Sigmoid colon (tissue), 7 donors: ENCODE results near the gene TOX2. TPM values are rescaled to one million over a fixed set of nuclear protein-coding genes. Genes with fewer than 3 reads are reported as not detected.

Experiments
- DNase-seq: peaks from one replicate; pipeline ENCODE4 v3.0.0-alpha.2; 2019
- H3K27ac ChIP-seq, 4 donors: fragments of 200-600 bp; sonication (generic); one replicate each; pipeline ENCODE4 v1.5.1; 2016 to 2019; ENCODE audit warnings: mild to moderate bottlenecking in 1 of 4
- H3K27me3 ChIP-seq, 3 donors: fragments of 200-600 bp; sonication (generic); one replicate each; pipeline ENCODE4 v1.5.1; 2019; ENCODE audit warnings: mild to moderate bottlenecking in 1 of 3
- H3K36me3 ChIP-seq, 4 donors: fragments of 200-600 bp; sonication (generic); one replicate each; pipeline ENCODE4 v1.5.1; 2016 to 2019
- H3K4me1 ChIP-seq, 4 donors: fragments of 200-600 bp; sonication (generic); one replicate each; pipeline ENCODE4 v1.5.1; 2017 to 2019
- H3K4me3 ChIP-seq, 4 donors: fragments of 200-600 bp; sonication (generic); one replicate each; pipeline ENCODE4 v1.5.1; 2017 to 2019; ENCODE audit warnings: mild to moderate bottlenecking in 2 of 4, moderate library complexity in 1 of 4
- H3K9me3 ChIP-seq, 4 donors: fragments of 200-600 bp in 3 of 4; sonication (generic) in 3 of 4; one replicate each; pipeline versions ENCODE4 v1.5.1 to v1.6.1; 2013 to 2019
- EP300 ChIP-seq, 4 donors: sonication (generic); formaldehyde crosslinking; IDR thresholded peaks; one replicate each; pipeline ENCODE4 v1.6.1; 2017; ENCODE audit warnings: antibody characterized with exemption in 4 of 4
- POLR2A ChIP-seq, 2 donors: fragments of 450-650 bp; IDR thresholded peaks; one replicate each; pipeline ENCODE4 v1.6.1; 2016; ENCODE audit warnings: antibody characterized with exemption in 2 of 2, mild to moderate bottlenecking in 2 of 2, moderate library complexity in 2 of 2
- POLR2AphosphoS5 ChIP-seq, 4 donors: sonication (generic); formaldehyde crosslinking; IDR thresholded peaks; one replicate each; pipeline ENCODE4 v1.6.1; 2017; ENCODE audit warnings: antibody characterized with exemption in 4 of 4
- WGBS, 2 donors: extraction: QIAGEN DNeasy Blood & Tissue Kit; methylation state at CpG; one replicate each; pipeline ENCODE4 v1.1.7; 2013; 5-methylcytosine and 5-hydroxymethylcytosine counted together
- intact Hi-C: fragments of 100-400 bp; cut with DNase I; formaldehyde crosslinking; loops from one replicate; pipeline ENCODE4 v1.15.1; 2023
- polyA plus RNA-seq, 3 donors: library from polyadenylated mRNA; stranded (reverse); fragments of 200-250 nt; gene quantifications; one replicate each; pipeline ENCODE4 v1.2.3, GENCODE V29; 2013
- total RNA-seq, 4 donors: library from RNA; depleted of rRNA; stranded (reverse); fragments of >200 nt; gene quantifications; one replicate each; pipeline ENCODE4 v1.1.0, GENCODE V29; 2016
- TF ChIP-seq, protein P1 (sequence below), 4 experiments: fragments of 450-650 bp in 3 of 4; fragments of 200-600 bp in 1 of 4; IDR thresholded peaks; one replicate each; pipeline ENCODE4 v1.5.1; 2016 to 2019; ENCODE audit warnings: antibody characterized with exemption in 4 of 4, mild to moderate bottlenecking in 3 of 4, moderate library complexity in 2 of 4
- donor health status: healthy with polysubstance abuse.
- donor health status: Bipolar disorder and iron deficiency.
- donor health status: healthy.

Gene TOX2
- total and polyA plus RNA-seq, 7 donors: 0.27 to 8.1 (median 1.7) TPM

DNA sequence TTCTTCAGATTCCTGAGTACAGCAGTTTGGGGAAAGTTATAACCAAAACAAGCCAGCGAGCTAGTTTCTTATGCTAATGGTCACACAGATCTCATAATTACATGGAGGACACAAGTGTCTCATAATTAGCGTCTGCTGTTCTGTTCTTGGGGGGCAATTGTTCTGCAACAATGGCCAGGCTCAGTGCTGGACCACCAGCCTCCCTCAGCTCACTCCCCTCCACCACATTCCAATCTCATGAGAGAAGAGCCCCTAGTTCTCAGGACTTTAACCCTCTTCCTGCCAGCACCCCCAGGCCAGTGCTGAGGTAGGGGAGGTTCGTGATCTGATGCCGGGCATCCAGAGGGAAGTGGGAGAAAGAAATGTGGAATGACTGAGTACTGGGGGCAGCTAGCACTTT is 20.2 kb upstream of the TOX2 start:
- Histone ChIP-seq H3K4me3 (no peak overlapping the region), H3K27me3 (no peaks in the 10 kb centered on the region), H3K9me3 (peaks cover 0 to 5% (median 1%) of the 10 kb centered on the region in 4 donors), H3K4me1 (no peaks in the 10 kb centered on the region), H3K36me3 (no peaks in the 10 kb centered on the region), H3K27ac (no peak overlapping the region)
- intact Hi-C loops: no loop called here
- TF ChIP-seq POLR2A (IDR thresholded peaks at IDR 0.05) (no peak), POLR2AphosphoS5 (IDR thresholded peaks at IDR 0.05) (no peak), EP300 (IDR thresholded peaks at IDR 0.05) (no peak)
- TF ChIP-seq, protein P1, sequence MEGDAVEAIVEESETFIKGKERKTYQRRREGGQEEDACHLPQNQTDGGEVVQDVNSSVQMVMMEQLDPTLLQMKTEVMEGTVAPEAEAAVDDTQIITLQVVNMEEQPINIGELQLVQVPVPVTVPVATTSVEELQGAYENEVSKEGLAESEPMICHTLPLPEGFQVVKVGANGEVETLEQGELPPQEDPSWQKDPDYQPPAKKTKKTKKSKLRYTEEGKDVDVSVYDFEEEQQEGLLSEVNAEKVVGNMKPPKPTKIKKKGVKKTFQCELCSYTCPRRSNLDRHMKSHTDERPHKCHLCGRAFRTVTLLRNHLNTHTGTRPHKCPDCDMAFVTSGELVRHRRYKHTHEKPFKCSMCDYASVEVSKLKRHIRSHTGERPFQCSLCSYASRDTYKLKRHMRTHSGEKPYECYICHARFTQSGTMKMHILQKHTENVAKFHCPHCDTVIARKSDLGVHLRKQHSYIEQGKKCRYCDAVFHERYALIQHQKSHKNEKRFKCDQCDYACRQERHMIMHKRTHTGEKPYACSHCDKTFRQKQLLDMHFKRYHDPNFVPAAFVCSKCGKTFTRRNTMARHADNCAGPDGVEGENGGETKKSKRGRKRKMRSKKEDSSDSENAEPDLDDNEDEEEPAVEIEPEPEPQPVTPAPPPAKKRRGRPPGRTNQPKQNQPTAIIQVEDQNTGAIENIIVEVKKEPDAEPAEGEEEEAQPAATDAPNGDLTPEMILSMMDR (IDR thresholded peaks at IDR 0.05): no peak
- no peak for DNase-seq
- 41 to 72% methylated on average over 4 of the region's 4 CpGs for WGBS, 2 donors

DNA sequence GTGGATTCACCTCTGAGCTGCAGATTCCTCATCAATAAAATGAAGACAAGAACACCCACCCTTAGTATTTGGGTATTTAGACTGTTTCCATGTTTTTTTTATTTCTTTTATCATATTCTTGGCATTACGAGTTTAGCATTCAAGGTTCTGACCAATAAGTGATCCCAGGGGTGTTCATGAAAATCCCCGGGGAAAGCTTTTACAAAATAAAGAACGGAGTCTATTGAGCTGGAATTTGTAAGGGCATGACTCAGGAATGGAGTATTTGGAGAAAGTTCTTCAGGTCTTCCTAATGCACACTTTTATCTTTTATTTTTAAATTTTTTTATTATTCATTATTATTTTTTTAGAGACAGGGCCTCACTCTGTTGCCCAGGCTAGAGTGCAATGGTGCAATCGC is 19.4 kb upstream of the TOX2 start:
- Histone ChIP-seq H3K27ac (no peak overlapping the region), H3K4me3 (no peak overlapping the region), H3K9me3 (peaks cover 0 to 2% (median under 1%) of the 10 kb centered on the region in 4 donors), H3K36me3 (no peaks in the 10 kb centered on the region), H3K27me3 (no peaks in the 10 kb centered on the region), H3K4me1 (peaks cover 0 to 3% (median 0%) of the 10 kb centered on the region in 4 donors)
- DNase-seq: no peak
- 90 to 95% methylated on average over 4 of the region's 4 CpGs for WGBS, 2 donors
- intact Hi-C loops: no loop called here
- TF ChIP-seq POLR2AphosphoS5 (IDR thresholded peaks at IDR 0.05) (no peak), EP300 (IDR thresholded peaks at IDR 0.05) (no peak), POLR2A (IDR thresholded peaks at IDR 0.05) (no peak)
- TF ChIP-seq, protein P1 (IDR thresholded peaks at IDR 0.05): no peak

DNA sequence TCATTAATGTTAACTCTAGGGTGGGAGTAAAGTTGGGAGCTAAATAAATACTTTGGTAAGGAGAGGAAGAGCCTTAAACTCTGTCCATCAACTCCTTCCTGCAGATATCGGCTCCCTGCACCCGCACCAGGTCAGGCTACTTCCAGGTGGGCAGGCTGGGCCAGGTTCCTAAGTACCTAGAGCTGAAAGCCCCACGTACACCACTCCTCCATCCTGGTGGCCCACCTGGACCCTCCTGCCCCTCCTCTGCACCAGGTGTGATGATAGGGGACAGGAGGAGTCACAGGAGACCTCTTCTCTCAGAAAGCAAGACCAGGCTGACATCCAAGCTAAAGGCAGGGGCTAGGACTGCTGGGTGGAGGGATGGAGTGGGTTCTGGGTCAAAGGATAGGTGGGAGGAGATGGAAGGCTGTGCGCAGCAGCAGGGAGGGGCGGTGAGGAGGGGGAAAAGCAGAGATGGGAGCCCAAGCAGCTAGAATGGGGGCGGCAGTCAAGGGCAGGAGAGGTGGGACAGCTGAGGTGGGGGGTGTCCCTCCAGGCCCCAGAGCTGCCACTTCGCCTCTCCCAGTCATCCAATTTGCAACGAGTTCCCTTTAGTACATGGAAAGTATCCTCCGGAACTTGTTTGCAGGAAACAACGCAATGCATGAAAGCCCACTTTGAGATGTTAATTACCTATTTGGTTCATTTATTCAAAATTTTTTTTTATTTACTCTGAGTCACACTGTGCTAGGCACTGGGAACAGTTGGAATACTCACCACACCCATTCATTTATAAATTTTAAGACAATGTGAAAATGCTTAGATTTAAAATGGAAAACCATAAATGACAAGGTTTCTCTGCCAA is 15.2 kb upstream of the TOX2 start:
- Histone ChIP-seq H3K4me1 (peaks cover 0 to 3% (median 0%) of the 10 kb centered on the region in 4 donors), H3K27me3 (no peaks in the 10 kb centered on the region), H3K36me3 (no peaks in the 10 kb centered on the region), H3K9me3 (peaks cover 0 to 3% (median 0%) of the 10 kb centered on the region in 4 donors), H3K27ac (no peak overlapping the region), H3K4me3 (no peak overlapping the region)
- no peak for DNase-seq
- TF ChIP-seq POLR2A (IDR thresholded peaks at IDR 0.05): no peak
- TF ChIP-seq, protein P1 (IDR thresholded peaks at IDR 0.05): no peak
- TF ChIP-seq EP300 (IDR thresholded peaks at IDR 0.05): no peak
- TF ChIP-seq POLR2AphosphoS5 (IDR thresholded peaks at IDR 0.05): no peak
- intact Hi-C loops: no loop called here
- 67 to 84% methylated on average over 10 of the region's 10 CpGs for WGBS, 2 donors

DNA sequence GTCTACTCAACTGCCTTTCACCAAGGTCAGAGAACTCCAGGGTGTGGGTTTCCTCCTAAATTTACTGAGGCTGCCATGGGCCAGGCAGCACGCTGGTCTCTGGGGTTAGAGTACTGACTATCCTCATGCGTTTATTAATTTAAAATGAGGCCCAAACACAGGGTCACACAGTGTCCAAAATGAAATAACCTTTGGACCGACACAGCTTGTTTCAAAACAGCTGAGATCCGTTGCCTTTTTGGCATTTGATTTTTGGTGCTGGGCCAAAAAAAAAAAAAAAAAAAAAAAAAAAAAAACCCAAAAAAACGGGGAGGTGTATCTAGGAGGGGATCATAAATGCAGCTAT is 14.6 kb upstream of the TOX2 start:
- intact Hi-C loops: no loop called here
- H3K9me3 ChIP-seq: peaks cover 0 to 3% (median 0%) of the 10 kb centered on the region in 4 donors
- no peak overlapping the region for H3K4me3 ChIP-seq
- H3K4me1 ChIP-seq: peaks cover 0 to 3% (median 0%) of the 10 kb centered on the region in 4 donors
- H3K27me3 ChIP-seq: no peaks in the 10 kb centered on the region
- TF ChIP-seq POLR2A (IDR thresholded peaks at IDR 0.05) (no peak), EP300 (IDR thresholded peaks at IDR 0.05) (no peak), POLR2AphosphoS5 (IDR thresholded peaks at IDR 0.05) (no peak)
- TF ChIP-seq, protein P1 (IDR thresholded peaks at IDR 0.05): no peak
- no peak for DNase-seq
- H3K36me3 ChIP-seq: no peaks in the 10 kb centered on the region
- WGBS, 2 donors: 12 to 47% methylated on average over 5 of the region's 5 CpGs
- peak overlapping the region in 1 of 4 donors; percentile 29 for H3K27ac ChIP-seq
